Kidney epithelial cell (primary cell): ENCODE measurements around the gene SPATA18. TPM values are rescaled to one million over a fixed set of nuclear protein-coding genes. Genes with fewer than 3 reads are reported as not detected.

ENCODE experiments used
- DNase-seq: peaks from one replicate; pipeline ENCODE4 v3.0.0-alpha.2; 2010; ENCODE audit warnings: low read depth
- H3K27me3 ChIP-seq: 2 replicates; pipeline ENCODE4 v1.6.0; 2011; ENCODE audit warnings: low read length; ENCODE audit not compliant: control insufficient read depth, insufficient read depth
- H3K36me3 ChIP-seq: 2 replicates; pipeline ENCODE4 v1.5.1; 2011; ENCODE audit warnings: low read length; ENCODE audit not compliant: control insufficient read depth, insufficient read depth
- H3K4me3 ChIP-seq: 2 replicates; pipeline ENCODE4 v1.5.1; 2011; ENCODE audit warnings: low read depth, mild to moderate bottlenecking, control low read depth, low read length
- total RNA-seq: library from RNA; depleted of rRNA; stranded (reverse); fragments of >200 nt; gene quantifications from 2 replicates; pipeline ENCODE4 v1.2.3, GENCODE V29; 2015
- TF ChIP-seq, protein P1 (sequence below): IDR thresholded peaks from 2 replicates; pipeline ENCODE4 v1.5.1; 2011; ENCODE audit warnings: mild to moderate bottlenecking, moderate library complexity, low read length, control low read depth, inconsistent platforms; ENCODE audit not compliant: insufficient read depth, poor library complexity, severe bottlenecking

The SPATA18 gene
- total RNA-seq, 1 donor from 2014 or later, result 10.5 TPM

DNA sequence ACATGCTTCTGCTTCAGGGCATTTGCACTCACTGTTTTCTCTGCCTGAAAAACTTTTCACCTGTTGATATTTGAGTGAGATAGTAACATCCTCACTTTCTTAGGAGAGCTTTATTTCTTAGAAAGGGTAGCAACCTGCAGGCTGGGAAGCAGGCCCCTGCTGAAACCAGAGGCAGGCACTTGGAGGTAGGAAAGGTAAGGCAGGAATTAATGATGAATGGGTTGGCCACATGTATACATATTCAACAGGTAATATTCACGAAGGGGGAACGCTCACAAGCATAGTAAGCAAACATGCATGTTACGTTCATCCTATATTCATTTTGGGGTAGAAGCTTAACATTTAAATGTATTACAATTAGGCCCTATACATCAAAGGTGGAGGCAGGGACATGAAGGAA is 3.1 kb downstream of the SPATA18 start:
- TF ChIP-seq, protein P1, sequence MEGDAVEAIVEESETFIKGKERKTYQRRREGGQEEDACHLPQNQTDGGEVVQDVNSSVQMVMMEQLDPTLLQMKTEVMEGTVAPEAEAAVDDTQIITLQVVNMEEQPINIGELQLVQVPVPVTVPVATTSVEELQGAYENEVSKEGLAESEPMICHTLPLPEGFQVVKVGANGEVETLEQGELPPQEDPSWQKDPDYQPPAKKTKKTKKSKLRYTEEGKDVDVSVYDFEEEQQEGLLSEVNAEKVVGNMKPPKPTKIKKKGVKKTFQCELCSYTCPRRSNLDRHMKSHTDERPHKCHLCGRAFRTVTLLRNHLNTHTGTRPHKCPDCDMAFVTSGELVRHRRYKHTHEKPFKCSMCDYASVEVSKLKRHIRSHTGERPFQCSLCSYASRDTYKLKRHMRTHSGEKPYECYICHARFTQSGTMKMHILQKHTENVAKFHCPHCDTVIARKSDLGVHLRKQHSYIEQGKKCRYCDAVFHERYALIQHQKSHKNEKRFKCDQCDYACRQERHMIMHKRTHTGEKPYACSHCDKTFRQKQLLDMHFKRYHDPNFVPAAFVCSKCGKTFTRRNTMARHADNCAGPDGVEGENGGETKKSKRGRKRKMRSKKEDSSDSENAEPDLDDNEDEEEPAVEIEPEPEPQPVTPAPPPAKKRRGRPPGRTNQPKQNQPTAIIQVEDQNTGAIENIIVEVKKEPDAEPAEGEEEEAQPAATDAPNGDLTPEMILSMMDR, result no peak
- H3K36me3 ChIP-seq, result no peaks in the 10 kb centered on the region
- DNase-seq, result no peak
- H3K27me3 ChIP-seq, result no peaks in the 10 kb centered on the region
- no peak overlapping the region for H3K4me3 ChIP-seq

DNA sequence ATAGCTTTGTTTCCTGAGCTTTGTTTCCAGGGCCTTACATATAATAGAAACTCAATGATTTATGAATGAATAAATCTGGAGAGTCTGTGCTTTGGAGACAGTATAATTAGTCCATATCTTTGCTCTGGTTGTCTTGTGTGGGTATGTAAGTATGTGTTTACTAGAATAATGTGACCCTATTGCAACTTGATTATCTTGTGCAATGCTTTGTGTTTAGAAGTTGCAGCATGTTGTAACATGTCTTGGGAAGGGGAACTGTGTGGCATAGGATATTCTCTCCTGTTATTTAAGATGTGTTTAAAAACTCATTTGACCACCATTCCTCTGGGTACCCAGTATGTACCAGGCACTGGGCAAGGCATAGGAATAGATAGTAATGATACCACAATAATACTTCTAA is 6.1 kb downstream of the SPATA18 start:
- no peak for DNase-seq
- Histone ChIP-seq H3K4me3 (no peak overlapping the region), H3K27me3 (no peaks in the 10 kb centered on the region), H3K36me3 (no peaks in the 10 kb centered on the region)
- TF ChIP-seq, protein P1, result no peak

DNA sequence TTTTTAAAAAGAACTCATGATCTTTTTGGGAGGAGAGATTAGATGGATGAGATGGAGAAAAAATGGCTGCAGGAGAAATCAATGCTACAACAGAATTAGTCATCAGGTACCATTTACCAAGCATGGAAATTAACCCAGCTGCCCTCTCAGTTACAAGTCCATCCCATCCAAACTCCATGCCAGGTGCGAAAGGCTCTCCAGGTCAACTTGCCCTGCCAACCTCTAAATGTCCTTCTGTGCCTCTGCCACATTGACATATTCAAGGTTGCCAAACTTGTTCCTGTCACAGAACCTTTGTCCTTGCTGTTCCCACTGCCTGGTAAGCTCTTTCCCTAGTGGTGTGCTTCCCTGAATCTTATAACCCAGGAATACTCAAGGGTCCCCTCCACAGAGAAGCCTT is 7.2 kb downstream of the SPATA18 start:
- H3K36me3 ChIP-seq, result no peaks in the 10 kb centered on the region
- no peak overlapping the region for H3K4me3 ChIP-seq
- DNase-seq, result no peak
- TF ChIP-seq, protein P1, result no peak
- H3K27me3 ChIP-seq, result no peaks in the 10 kb centered on the region

DNA sequence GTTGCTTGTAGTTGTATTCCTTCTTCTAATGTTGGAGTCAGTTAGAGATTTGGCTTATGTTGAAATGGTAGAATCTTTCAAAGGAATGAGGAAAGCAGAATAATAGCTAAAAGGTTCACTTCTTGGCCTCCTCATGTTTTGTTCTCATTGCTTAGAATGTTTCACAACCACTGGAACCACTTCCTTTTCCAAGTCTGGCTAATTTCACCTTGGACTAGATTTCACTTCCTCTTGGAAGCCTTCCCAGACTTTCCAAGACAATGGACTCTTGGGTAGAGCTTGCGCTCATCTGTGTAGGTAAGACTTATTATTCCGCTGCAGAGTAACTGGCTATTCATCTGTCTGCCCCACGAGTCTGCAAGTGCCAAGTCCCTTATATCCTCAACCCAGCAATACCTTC is 8.3 kb downstream of the SPATA18 start:
- no peak overlapping the region for H3K4me3 ChIP-seq
- TF ChIP-seq, protein P1, result no peak
- DNase-seq, result peak; percentile 38
- no peaks in the 10 kb centered on the region for H3K27me3 ChIP-seq
- no peaks in the 10 kb centered on the region for H3K36me3 ChIP-seq

DNA sequence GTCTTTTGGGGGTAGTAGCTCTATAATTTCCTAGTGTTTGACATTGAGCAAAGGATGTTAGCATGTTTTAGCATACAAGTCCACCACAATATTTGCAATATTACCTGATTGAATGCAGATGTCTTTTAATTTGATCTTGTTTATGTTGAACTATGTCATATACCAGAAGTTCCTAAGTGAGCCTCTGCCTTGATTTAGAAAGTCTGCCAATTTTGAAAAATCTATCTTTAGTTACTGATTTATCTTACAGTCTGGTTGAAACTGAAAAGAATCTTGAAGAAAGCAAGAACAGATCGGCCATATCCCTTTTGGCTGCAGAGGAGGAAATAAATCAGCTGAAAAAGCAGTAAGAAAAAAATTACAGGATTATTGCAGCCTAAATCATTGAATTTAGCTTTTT is 18.5 kb downstream of the SPATA18 start:
- H3K36me3 ChIP-seq, result no peaks in the 10 kb centered on the region
- no peaks in the 10 kb centered on the region for H3K27me3 ChIP-seq
- TF ChIP-seq, protein P1, result no peak
- H3K4me3 ChIP-seq, result no peak overlapping the region
- DNase-seq, result no peak

DNA sequence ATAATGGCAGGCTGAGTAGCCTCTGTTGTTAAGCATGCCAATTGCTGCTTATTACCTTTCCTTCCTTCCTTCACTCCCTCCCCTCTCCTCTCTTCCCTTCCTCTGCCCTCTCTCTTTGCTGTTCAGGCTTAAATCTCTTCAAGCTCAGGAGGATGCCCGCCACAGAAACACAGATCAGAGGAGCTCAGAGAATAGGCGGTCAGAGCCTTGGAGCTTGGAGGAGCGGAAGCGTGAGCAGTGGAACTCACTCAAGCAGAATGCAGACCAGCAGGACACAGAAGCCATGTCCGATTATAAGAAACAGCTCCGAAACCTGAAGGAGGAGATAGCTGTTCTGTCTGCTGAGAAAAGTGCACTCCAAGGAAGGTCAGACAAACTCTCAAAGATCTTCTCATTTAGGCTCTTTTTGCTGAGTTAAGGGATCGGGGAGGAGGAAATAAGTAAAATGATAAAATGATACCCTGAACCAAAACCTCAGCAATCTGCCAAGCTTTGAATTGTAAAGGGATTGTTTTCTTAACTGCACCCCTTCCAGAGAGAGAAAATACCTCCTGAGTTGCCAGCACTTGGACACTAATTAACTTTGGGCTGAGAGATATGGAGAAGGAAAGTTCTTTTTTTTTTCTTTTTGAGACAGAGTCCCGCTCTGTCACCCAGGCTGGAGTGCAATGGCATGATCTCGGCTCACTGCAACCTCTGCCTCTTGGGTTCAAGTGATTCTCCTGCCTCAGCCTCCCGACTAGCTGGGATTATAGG is 20.9 kb downstream of the SPATA18 start:
- DNase-seq, result no peak
- TF ChIP-seq, protein P1, result no peak
- Histone ChIP-seq H3K27me3 (peaks cover 2% of the 10 kb centered on the region), H3K36me3 (no peaks in the 10 kb centered on the region), H3K4me3 (no peak overlapping the region)
